ENCODE data around the gene ABLIM3. TPM values are rescaled to one million over a fixed set of nuclear protein-coding genes. Genes with fewer than 3 reads are reported as not detected.

Gene ABLIM3
- total RNA-seq, 1 experiment from 2014 or later = 14.3 TPM

- no peak overlapping the region for H2AFZ ChIP-seq (ENCODE audit: low read depth, low read length, poor library complexity, severe bottlenecking)
- ChIA-PET POLR2A (no interaction called here), CTCF (no interaction called here), RAD21 (ENCODE audit: low non-redundant PET in 1 of 2, low total read pairs in 2 of 2, uncharacterized antibody in 2 of 2, unreplicated experiment in 2 of 2) (no interaction called here)
- no peak overlapping the region for H3K4me2 ChIP-seq (ENCODE audit: low read length)
- H3K36me3 ChIP-seq (ENCODE audit: control insufficient read depth in 1 of 2, insufficient read depth in 2 of 2, low read length in 2 of 2) = no peaks in the 10 kb centered on the region
- no peak overlapping the region for H3K27ac ChIP-seq (ENCODE audit: low read depth, low read length)
- H3K9me3 ChIP-seq (ENCODE audit: control insufficient read depth in 1 of 2, insufficient read depth in 1 of 2, low read depth in 1 of 2, low read length in 2 of 2) = no peaks in the 10 kb centered on the region
- peaks cover 3 to 19% of the 10 kb centered on the region in 2 experiments for H3K4me1 ChIP-seq (ENCODE audit: control insufficient read depth in 1 of 2, insufficient read depth in 2 of 2, low read length in 2 of 2)
- no peaks in the 10 kb centered on the region for H3K79me2 ChIP-seq (ENCODE audit: insufficient read depth, low read length)
- no TSS peak for BruUV-seq (replicated peaks)
- no peak overlapping the region for H3K9ac ChIP-seq (ENCODE audit: low read length)
- H4K20me1 ChIP-seq (ENCODE audit: insufficient read depth) = no peaks in the 10 kb centered on the region
- ATAC-seq (no peak), DNase-seq (ENCODE audit: low read depth, low spot score) (no peak)
- no peak for TF ChIP-seq FOSL1 (IDR thresholded peaks at IDR 0.05; ENCODE audit: low read depth)
- TF ChIP-seq JUND (IDR thresholded peaks at IDR 0.05) = no peak
- no peak for TF ChIP-seq TCF7L2 (IDR thresholded peaks at IDR 0.05; ENCODE audit: borderline replicate concordance, extremely low read depth, insufficient read depth, insufficient read length)
- TF ChIP-seq POLR2A (IDR thresholded peaks at IDR 0.05; ENCODE audit: borderline replicate concordance, extremely low read depth, insufficient read depth, insufficient read length) = no peak
- TF ChIP-seq EZH2 (IDR thresholded peaks at IDR 0.05) = no peak
- no peak for TF ChIP-seq CBX3 (IDR thresholded peaks at IDR 0.05; ENCODE audit: low read depth)
- TF ChIP-seq, protein P1, sequence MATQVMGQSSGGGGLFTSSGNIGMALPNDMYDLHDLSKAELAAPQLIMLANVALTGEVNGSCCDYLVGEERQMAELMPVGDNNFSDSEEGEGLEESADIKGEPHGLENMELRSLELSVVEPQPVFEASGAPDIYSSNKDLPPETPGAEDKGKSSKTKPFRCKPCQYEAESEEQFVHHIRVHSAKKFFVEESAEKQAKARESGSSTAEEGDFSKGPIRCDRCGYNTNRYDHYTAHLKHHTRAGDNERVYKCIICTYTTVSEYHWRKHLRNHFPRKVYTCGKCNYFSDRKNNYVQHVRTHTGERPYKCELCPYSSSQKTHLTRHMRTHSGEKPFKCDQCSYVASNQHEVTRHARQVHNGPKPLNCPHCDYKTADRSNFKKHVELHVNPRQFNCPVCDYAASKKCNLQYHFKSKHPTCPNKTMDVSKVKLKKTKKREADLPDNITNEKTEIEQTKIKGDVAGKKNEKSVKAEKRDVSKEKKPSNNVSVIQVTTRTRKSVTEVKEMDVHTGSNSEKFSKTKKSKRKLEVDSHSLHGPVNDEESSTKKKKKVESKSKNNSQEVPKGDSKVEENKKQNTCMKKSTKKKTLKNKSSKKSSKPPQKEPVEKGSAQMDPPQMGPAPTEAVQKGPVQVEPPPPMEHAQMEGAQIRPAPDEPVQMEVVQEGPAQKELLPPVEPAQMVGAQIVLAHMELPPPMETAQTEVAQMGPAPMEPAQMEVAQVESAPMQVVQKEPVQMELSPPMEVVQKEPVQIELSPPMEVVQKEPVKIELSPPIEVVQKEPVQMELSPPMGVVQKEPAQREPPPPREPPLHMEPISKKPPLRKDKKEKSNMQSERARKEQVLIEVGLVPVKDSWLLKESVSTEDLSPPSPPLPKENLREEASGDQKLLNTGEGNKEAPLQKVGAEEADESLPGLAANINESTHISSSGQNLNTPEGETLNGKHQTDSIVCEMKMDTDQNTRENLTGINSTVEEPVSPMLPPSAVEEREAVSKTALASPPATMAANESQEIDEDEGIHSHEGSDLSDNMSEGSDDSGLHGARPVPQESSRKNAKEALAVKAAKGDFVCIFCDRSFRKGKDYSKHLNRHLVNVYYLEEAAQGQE (IDR thresholded peaks at IDR 0.05; ENCODE audit: low read depth) = no peak
- TF ChIP-seq SIN3A (IDR thresholded peaks at IDR 0.05; ENCODE audit: low read depth) = no peak
- TF ChIP-seq SP1 (IDR thresholded peaks at IDR 0.05; ENCODE audit: low read depth) = no peak
- TF ChIP-seq EZH2phosphoT487 (IDR thresholded peaks at IDR 0.05; ENCODE audit: borderline replicate concordance) = no peak
- no peak for TF ChIP-seq RAD21 (IDR thresholded peaks at IDR 0.05; ENCODE audit: low read depth)
- no peak for TF ChIP-seq SRF (IDR thresholded peaks at IDR 0.05; ENCODE audit: low read depth)
- no peak for TF ChIP-seq CTCF (IDR thresholded peaks at IDR 0.05 in 2 of 3, conservative IDR thresholded peaks at IDR 0.05 in 1 of 3; ENCODE audit: borderline replicate concordance in 1 of 3, insufficient read depth in 1 of 3, low read depth in 2 of 3, low read length in 2 of 3)
- TF ChIP-seq ELF1 (IDR thresholded peaks at IDR 0.05; ENCODE audit: borderline replicate concordance, low read depth) = no peak
- no peak for TF ChIP-seq ZNF274 (IDR thresholded peaks at IDR 0.05; ENCODE audit: low read depth, low read length)
- no peak for TF ChIP-seq YY1 (IDR thresholded peaks at IDR 0.05; ENCODE audit: extremely low read depth, insufficient replicate concordance, low read depth, low read length)
- TF ChIP-seq CEBPB (IDR thresholded peaks at IDR 0.05; ENCODE audit: low read depth) = no peak
- TF ChIP-seq, protein P2, sequence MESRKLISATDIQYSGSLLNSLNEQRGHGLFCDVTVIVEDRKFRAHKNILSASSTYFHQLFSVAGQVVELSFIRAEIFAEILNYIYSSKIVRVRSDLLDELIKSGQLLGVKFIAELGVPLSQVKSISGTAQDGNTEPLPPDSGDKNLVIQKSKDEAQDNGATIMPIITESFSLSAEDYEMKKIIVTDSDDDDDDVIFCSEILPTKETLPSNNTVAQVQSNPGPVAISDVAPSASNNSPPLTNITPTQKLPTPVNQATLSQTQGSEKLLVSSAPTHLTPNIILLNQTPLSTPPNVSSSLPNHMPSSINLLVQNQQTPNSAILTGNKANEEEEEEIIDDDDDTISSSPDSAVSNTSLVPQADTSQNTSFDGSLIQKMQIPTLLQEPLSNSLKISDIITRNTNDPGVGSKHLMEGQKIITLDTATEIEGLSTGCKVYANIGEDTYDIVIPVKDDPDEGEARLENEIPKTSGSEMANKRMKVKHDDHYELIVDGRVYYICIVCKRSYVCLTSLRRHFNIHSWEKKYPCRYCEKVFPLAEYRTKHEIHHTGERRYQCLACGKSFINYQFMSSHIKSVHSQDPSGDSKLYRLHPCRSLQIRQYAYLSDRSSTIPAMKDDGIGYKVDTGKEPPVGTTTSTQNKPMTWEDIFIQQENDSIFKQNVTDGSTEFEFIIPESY (IDR thresholded peaks at IDR 0.05; ENCODE audit: extremely low read depth, insufficient replicate concordance, low read length) = no peak
- H3K9me2 ChIP-seq (ENCODE audit: insufficient read depth) = no peaks in the 10 kb centered on the region
- H3K4me3 ChIP-seq (replicated peaks in 1 of 2; ENCODE audit: low read depth in 1 of 2, low read length in 2 of 2) = no peak overlapping the region
- no peaks in the 10 kb centered on the region for H3K27me3 ChIP-seq (ENCODE audit: insufficient read depth, low read length)
- intact Hi-C loops (cut with micrococcal nuclease) = no loop called here
Measured at GRCh38 chr5:149181732-149182131, 40.4 kb downstream of the ABLIM3 start.

Data from HCT116 (cell line).